Stimulated activated CD4-positive, alpha-beta T cell treated with anti-CD3 and anti-CD28 coated beads, Interleukin-4, amount 100 ng/mL, for 1 hour (primary cell): ENCODE data around the gene FIGLA.

Experiments
- DNase-seq: peaks from one replicate; pipeline ENCODE4 v3.0.0-alpha.2; 2020

FIGLA gene

DNA sequence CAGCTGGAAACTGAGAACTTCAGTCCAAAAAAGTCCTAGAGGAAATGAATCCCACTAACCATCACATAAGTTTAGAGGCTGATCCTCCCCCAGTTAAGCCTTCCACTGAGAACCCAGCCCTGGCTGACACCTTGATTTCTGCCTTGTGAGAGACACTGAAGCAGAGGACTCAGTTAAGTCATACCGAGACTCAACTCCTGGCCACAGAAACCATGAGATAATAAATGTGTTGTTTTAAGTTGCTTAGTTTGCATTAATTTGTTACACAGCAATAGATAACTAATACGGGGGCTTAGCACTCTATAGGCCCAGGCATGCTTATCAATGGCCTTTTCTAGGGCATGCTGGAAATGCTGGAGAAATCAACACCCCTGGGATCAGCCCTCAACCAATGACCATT is 19.0 kb downstream of the FIGLA start:
- DNase-seq: no peak

DNA sequence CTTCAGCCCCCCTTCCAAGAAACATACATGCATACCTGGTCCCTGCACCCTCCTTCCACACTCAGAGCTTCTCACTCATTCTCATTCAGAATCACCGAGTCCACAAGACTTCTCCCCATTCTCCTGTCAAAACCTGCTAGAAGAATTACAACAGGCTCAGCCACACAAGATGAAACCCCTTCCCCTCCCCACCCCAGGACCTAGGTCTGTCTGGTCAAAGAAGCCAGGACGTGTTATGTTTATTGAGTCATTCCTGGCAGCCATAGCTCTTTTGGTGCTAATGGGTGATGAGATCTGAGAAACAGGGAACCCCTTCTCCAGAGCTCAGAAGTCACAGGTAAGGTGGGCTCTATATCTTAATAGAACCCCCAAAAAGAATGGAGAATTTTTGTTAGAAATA is 21.0 kb downstream of the FIGLA start:
- DNase-seq: no peak

DNA sequence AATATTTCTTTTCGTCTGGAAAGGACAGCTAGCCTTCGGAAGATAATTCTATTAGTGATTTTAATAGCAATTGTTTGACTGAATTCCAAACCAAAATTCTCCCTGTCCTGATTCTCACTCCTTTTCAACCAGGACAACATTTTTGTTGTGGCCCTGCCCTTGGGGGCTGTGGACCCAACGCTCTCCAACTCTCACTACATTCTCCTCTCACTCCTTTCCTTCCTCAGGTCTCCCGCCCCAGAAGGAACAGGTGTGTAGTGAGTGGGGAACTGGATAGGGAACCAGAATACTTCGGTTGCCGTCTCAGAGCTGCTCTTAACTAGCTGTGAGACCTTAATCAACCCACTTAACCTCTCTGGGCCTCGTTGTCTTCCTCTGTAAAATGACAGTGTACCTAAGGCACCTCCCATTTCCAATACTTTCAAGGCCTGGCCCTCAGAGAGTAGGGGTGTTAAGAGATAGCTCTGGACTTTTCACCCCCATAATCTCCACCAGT is 21.8 kb downstream of the FIGLA start:
- no peak for DNase-seq

DNA sequence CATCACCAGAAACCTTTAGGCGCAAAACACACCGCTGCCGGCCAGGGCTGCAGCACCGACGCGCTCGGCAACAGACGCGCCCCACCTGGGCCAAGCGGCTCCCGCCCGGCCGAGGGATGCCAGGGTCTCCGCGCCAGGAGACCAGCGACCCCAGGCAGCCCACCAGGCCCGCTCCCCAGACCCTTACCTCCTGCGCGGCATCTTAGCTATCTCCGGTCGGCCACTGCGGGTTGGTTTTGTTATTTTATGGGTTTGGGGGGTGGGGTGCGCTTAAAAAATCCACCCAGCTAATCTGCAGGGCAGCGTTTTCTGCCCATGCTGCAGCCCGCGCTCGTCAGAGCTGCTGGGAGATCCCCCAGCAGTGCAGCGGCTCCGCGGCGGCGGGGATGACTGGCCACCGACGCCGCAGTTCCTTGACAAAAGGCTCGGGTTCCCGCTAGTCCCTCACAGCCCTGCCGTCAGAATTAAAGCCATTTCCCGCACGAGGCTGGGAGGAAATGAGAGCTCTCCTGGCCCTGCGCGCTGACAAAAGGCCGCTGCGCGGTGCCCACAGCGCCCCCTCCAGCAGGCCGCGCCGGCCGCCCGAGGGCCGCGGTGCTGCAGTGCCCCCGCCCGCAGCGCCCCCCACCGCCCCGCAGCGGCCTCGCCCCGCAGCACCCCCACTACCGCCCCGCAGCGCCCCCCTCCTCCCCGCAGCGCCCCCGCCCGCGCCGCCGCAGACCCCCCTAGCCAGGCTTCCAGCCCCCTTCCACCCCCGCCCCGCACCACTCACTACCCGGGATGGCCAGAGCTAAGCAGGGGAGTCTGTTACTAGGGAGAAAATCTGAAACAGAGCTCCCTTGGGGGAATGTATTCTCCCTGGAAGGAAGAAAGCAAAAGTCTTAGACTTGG is 22.5 kb downstream of the FIGLA start, which contains the start of gene ADD2:
Gene ADD2 (minus strand): TSS at position 502 of the 891 bp plus-strand sequence. CDS start 61,792 bp downstream, outside the sequence.
- peak; percentile 55 for DNase-seq

DNA sequence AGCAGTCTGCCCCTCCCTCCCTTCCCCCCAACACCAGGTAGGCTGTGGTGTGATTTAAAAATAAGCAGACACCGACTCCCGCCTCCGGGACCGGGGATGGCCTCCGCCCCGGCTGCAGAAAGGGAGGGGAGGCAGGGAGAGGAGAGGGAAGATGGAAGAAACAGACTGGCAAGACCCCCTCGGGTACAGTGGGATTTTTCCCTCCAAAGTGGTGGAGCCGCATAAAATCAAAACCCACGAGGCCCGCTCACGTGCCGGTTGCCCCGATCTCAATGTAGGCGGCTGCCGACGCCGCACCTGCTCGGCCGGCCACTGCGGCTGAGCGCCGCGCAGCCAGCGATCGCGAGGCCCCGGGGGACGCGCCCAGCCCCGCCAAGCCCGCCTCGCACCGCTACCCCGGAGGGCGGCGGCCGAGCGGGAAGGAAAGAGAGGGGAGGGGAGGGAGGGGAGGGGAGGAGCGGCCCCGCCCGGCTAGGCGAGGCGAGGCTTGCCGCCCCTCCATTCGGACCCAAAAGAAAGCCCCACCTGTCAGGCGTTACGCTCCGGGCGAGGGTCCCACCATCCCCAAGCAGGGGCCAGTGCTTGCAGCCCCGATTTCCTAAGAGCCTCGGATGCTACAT is 23.3 kb downstream of the FIGLA start:
- peak; percentile 6 for DNase-seq

DNA sequence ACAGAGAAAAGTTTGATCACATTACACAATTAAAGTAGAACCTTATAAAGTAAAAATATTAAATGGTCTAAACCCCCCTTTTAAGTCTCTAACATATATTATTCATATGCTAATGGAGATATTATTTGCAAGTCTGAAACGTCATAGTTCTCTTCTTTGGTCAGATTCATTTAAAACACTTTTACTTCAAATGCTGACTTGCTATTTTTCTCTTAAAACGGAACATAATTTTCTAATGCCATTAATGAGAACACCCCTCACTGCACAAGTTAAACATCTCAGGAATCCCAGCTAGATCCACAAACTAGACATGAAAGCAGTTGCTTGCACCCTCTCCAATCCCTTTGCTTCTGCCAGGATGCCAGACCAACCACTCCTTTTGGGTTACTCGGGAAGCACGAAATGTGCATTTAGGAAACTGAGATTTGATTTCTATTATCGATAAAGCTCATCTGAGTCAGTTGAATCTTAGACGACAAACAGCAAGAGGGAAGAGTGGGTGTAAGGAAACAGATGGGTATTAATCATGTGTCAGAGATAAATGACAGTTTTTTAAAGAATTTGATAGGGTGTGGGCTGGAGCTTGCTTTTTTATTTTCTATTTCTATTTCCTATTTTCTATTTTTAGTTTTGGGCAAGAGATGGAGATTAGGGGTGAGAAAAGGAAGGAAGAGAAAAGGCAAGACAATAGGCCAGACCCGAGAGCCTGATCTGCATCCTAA is 23.9 kb downstream of the FIGLA start:
- no peak for DNase-seq

DNA sequence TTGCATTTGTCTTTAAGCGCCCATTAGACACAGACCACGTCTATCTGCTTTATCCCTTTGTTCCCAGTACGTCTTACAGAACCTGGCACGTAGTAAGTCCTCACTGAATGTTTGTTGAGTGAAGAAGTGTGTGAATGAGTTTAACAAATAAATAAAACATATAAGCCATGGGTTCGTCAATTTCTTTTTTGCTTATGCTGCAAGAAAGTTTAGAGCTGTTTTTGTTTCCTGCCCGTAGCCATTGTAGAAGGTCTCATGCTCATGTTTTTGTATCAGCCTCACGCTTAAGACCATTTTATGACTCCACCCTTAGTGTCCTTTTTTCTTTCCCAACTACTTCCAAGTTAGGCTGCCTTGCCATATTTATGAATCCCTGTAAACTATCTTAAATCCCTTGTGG is 24.9 kb downstream of the FIGLA start:
- no peak for DNase-seq

DNA sequence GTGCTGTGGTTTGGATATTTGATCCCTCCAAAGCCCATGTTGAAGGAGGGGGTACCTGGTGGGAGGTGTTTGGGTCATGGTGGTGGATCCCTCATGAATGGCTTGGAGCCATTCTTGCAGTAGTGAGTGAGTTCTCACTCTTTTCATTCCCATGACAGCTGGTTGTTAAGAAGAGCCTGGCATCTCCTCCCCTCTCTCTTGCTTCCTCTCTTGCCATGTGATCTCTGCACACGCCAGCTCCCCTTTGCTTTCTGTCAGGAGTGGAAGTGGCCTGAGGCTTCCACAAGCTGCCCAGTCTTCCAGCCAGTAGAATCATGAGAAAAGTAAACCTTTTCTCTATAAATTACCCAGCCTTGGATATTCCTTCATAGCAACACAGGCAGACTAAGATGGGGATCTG is 31.0 kb downstream of the FIGLA start:
- no peak for DNase-seq

DNA sequence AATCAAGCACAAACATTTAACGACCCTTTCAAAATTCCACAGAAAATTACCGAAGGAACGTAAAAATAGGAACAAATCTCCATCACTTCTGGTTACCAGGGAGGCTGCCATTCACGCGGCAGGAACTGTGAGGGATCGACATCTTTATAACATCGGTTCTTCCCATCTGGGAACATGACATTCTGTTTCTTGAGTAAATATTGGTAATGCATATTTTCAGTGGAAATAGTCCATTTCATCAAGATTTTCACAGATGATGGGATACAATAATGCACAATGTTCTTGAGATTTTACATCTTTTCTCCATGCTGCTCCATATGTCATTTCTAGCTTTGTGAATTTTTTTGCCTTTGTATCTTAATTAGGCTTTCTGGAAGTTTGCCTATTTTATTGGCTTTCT is 32.5 kb downstream of the FIGLA start:
- no peak for DNase-seq

DNA sequence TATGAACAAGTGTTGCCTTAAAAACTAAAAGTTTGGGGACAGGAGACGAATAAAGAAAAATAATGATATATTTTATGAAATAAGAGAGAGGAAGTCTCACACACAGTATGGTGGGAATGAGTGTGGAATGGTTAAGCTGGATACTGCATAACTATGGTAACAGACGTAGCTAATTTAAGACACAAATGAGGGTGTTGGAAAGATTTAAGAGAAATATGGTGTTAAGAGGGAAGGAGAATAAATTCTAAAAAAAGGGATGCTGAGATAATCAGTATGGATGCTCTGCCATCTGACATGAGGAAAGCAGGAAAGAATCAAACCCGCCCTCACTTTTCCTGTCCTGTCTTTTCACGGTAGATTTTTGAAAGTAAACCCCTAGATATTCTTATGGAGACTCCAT is 33.1 kb downstream of the FIGLA start:
- no peak for DNase-seq

DNA sequence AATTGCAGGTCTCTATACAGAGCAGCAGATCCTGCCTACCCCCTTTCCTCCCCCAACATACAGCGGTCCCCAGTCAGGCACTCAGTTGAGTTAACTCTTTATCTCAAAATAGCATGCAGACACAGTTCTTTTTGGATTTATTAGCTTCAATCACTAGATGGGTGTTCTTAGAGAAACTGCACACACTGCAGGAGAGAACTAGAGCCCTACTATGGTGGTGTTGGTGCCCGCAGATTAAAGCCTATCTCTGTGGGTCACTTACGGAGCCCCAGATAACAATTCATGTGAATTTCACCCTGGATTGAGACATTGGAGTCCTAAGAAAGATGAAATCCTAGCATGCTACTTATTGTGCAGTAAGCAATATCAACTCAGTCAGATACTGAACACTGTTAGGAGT is 34.3 kb downstream of the FIGLA start:
- no peak for DNase-seq

DNA sequence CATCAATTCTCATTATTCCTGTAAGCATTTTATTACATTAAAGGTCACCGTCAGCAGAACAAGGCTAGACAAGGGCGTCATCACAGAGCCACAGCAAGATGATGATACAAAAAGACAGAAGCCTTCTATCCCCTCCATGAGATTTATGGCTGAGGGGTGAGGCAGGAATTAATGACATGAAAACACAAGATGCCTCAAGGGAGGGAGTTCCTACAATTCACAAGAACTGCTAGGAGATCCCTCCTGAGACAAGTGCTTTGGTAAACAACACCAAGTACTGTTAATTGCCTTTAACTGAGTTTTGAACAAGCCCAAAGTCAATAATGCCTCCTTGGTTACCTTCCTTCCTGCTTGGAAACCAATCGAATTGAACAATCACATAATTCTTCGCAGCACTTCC is 36.5 kb downstream of the FIGLA start:
- DNase-seq: no peak

DNA sequence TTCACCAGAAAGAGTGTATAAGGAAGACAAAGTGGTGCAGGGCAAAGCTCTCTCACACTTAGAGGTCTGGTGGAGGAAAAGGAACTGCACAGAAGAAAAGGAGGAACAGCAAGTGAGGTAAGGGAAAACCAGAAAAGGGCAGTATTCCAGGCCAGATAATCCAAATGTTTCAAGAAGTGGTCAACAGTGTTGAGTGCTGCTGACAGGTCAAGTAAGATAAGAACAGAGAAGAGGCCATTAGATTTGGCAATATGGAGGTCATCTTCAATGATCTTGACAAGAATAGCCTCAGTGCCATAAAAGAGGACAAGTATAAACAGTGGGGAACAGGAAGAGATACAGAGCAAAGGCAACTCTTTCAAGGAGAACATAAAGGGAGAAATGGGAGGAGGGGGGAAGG is 37.4 kb downstream of the FIGLA start:
- DNase-seq: no peak

DNA sequence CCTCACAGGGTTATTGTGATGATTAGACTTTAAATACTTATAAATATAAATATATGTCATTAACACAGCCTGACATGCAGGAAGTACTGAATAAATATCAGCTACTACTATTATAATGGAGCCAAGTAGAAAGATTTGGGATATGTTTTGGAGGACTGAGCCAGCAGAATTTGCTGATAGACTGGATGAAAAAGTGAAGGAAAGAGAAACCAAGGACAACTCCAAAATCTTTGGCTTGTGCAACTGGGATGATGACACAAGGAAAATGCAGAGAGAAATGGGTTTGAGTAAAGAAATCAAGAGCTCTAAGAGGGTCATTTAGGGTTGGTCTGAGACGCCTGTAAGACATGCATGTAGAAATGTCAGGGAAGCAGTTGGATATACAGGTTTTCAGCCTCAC is 38.0 kb downstream of the FIGLA start:
- no peak for DNase-seq

DNA sequence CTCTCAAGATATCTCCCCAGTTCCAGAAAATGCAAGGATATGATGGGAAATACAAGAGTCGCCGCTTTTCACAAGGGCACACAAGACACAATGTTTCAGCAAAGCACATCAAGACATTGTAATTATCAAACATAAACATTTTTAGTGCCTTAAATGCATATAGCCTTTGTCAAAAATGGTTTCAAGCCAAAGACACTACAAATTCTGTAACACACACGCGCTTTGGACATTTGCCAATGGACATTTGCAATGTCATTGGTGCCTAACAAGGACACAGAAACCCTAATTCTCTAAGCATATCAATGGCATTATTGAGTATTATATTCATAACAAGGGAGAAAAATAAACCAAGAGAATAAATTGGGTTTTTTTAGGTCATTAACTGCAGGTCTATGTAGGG is 38.6 kb downstream of the FIGLA start:
- DNase-seq: no peak

DNA sequence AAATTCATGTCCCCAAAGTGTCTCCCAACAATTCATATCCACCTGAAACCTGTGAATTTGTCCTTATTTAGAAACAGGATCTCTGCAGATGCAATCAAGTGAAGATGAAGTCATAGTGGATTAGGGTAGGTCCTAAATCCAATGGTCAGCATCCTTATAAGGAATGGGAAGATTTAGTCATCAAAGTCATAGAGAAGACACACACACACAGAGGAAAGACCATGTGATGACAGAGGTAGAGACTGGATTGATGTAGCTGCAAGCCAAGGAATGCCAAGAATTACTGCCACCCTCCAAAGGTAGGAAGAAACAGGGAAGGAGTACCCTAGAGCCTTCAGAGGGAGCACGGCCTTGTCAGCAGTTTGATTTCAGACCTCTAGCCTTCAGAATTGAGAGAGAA is 40.1 kb downstream of the FIGLA start:
- no peak for DNase-seq

DNA sequence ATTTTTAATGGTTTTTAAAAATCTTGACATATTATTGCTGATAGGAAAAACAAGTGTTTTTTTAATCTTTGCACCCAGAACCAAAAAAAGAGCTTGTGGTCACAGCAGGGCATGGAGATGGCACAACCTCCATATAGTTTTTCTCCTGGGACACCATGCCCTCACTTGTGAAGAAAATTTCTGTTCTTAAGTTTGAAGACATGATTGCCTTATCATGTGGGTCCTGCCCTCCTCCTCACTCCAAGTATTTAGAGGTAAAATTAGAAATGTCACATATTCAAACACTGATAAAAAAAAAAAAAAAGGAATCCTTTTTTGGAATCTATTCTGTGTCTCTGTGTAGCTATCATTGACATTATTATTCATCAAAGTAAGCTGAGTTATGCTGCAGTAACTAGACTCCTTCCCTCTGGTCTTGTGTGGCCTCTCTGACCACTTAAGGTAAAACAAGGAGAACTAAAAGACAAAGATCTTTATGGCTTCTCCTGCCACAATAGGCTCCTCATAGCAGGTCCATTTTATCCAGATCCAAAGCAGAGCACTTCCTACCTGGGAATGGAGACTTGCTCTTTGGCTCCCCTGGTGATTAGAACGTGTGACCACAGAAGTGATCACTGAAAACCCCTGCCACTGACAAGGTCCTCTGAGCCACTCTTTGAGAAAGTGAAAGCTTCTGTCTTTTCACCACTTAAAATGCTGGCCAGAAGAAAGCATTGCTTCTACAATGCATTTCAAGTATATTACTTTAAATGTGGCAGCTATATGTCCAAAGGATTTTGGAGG is 42.2 kb downstream of the FIGLA start:
- DNase-seq: no peak

DNA sequence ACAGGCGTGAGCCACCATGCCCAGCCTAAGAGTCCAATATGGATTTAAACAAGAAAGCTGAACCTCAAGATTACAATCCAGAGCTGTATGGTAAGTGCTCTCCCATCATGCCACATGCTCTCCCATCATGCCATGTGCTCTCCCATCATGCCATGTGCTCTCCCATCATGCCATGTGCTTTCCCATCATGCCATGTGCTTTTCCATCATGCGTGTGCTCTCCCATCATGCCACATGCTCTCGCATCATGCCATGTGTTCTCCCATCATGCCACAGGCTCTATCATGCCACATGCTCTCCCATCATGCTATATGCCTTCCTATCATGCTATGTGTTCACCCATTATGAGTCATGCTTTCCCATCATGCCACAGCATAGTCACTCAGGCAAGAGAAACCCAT is 43.2 kb downstream of the FIGLA start:
- DNase-seq: no peak

DNA sequence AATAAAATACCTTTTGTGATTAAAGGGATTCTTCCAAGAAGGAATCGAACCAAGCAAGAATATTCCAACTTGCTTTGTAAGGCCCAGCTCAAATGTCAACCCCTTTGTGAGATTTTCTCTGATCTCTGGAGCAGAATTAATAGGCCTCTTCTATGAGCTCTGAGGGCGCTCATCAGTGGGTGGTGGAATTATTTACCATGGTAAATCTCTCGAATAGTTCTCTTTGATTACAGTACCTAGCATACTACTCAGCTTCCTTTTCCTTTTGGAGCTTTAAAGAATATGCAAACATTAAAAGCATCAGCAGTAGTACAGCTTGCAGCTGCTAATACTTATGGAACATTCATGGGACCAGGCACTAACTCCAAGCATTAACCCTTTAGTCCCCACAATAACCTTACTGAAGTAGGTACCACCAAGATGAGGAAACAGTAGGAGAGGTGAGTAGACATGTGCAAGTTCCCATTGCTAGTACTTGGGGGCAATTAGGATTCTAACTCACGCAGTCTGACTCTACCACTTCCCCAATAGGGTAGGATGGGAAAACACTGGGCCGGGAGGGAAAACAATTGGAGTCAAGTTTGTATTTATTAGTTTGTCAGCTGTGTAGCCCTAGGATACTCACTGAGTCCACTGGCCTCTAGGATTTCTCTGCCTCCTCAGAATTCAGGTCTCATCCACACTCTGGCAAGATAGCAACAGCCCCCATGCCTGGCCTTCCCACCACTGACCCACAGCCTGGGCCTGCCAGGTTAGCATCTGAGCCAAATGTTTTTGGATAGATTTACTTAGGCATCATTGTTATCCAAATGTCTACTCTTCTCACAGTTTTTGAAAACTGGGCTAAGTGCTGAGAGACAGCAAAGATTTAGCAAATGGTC is 44.1 kb downstream of the FIGLA start:
- DNase-seq: no peak

DNA sequence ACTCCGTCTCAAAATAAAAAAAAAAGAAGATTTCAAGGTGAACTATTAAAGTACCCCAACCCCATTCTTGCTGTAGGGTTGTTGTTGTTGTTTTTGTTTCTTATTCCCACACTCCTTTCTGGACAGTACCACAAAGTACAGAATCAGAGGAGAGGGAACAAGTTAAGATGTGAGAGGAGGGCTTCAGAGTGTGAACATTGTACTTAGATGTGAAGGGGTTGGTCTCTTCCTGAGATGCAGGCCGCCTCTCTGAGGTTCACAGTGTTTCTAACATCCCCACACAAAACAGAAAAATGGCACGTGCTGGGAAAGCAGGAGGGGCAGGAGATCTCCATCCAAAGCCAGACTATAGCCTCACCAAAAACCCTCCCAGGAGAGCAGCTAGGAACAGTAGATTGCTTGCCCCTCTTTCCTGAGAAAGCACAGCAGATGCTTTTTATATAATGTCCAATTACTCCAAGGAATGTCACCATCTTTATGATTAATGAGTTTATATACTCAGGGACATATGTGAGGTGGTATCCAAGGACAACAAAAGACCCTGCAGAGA is 45.1 kb downstream of the FIGLA start:
- DNase-seq: no peak

DNA sequence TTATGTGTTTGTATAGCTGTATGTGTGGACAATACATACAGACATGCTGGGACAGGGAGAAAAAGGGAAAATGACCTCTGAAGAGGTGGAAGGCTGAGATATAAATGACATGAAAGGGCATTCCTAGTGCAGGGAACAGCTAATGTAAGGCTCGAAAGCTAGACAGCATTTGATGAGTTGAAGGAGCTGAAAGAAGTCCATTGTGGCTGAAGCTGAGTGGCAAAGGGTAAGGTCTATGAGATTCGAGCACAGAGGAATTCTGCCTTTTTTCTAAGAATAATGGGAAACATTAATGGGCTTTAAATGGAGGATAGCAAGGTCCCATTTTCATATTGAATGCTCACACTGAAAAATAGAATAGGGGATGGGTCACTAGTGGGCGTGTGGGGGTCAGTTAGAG is 46.0 kb downstream of the FIGLA start:
- no peak for DNase-seq

DNA sequence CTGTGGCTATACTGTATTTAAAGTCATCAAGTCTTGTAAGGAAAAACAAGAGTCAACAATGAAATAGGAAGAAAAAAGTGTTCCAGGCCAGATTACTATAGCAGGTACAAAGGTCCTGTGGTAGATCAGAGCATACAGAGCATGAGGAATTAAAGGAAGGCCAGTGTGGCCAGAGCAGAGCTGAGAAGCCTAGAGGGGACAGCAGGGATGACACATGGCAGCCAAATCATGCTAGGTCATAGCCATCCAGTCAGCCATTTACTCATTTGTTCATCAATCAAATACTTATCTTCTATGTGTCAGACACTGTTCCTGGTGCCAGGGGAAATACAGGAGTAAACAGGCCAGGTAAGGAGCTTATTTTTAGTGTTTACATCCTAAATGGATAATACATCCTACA is 46.8 kb downstream of the FIGLA start:
- no peak for DNase-seq
